Esophagus muscularis mucosa (tissue), 4 donors: ENCODE measurements around the gene GRIN3B. TPM values are rescaled to one million over a fixed set of nuclear protein-coding genes. Genes with fewer than 3 reads are reported as not detected.

ENCODE experiments used
- DNase-seq: peaks from one replicate; pipeline ENCODE4 v3.0.0-alpha.2; 2017; ENCODE audit errors: extremely low spot score
- H3K27ac ChIP-seq, 4 donors: fragments of 200-600 bp; sonication (generic); replicated peaks in 1 of 4; 1 replicate in 3 of 4; 2 replicates in 1 of 4; pipeline ENCODE4 v1.5.1; 2016 to 2019; ENCODE audit warnings: mild to moderate bottlenecking in 1 of 4
- H3K27me3 ChIP-seq, 4 donors: fragments of 200-600 bp; sonication (generic); one replicate each; pipeline versions ENCODE4 v1.5.1 to v1.6.0; 2016 to 2019
- H3K36me3 ChIP-seq, 4 donors: fragments of 200-600 bp; sonication (generic); one replicate each; pipeline ENCODE4 v1.5.1; 2016 to 2019
- H3K4me1 ChIP-seq, 4 donors: fragments of 200-600 bp; sonication (generic); one replicate each; pipeline ENCODE4 v1.5.1; 2016 to 2019
- H3K4me3 ChIP-seq, 4 donors: fragments of 200-600 bp; sonication (generic); 1 replicate in 2 of 4; 2 replicates in 2 of 4; pipeline ENCODE4 v1.5.1; 2016 to 2019; ENCODE audit warnings: mild to moderate bottlenecking in 4 of 4, moderate library complexity in 1 of 4
- H3K9me3 ChIP-seq, 4 donors: fragments of 200-600 bp; sonication (generic); 1 replicate in 3 of 4; 2 replicates in 1 of 4; pipeline ENCODE4 v1.5.1; 2016 to 2019
- EP300 ChIP-seq: sonication (generic); formaldehyde crosslinking; IDR thresholded peaks from one replicate; pipeline ENCODE4 v1.6.1; 2017; ENCODE audit warnings: antibody characterized with exemption
- POLR2A ChIP-seq: fragments of 450-650 bp; IDR thresholded peaks from one replicate; pipeline ENCODE4 v1.6.1; 2017; ENCODE audit warnings: antibody characterized with exemption, moderate library complexity, mild to moderate bottlenecking, low read depth
- POLR2AphosphoS5 ChIP-seq, 2 donors: sonication (generic); formaldehyde crosslinking; IDR thresholded peaks; one replicate each; pipeline ENCODE4 v1.6.1; 2017; ENCODE audit warnings: antibody characterized with exemption in 2 of 2
- WGBS: methylation state at CpG from one replicate; pipeline ENCODE4 v1.1.5; 2018; 5-methylcytosine and 5-hydroxymethylcytosine counted together
- intact Hi-C: fragments of 100-400 bp; cut with DNase I; formaldehyde crosslinking; loops from one replicate; pipeline ENCODE4 v1.15.1; 2023
- total RNA-seq, 4 donors: library from RNA; depleted of rRNA; stranded (reverse); fragments of >200 nt; gene quantifications; one replicate each; pipeline versions ENCODE4 v1.1.0 to v1.2.1, GENCODE V29; 2016
- TF ChIP-seq, protein P1 (sequence below), 3 experiments: fragments of 200-600 bp in 2 of 3; fragments of 450-650 bp in 1 of 3; sonication (generic) in 2 of 3; IDR thresholded peaks; one replicate each; pipeline ENCODE4 v1.5.1; 2017 to 2019; ENCODE audit warnings: antibody characterized with exemption in 3 of 3, mild to moderate bottlenecking in 2 of 3, moderate library complexity in 1 of 3

The GRIN3B gene
- total RNA-seq, 4 donors from 2014 or later: 0.13 to 0.17 TPM; not detected in 2

DNA sequence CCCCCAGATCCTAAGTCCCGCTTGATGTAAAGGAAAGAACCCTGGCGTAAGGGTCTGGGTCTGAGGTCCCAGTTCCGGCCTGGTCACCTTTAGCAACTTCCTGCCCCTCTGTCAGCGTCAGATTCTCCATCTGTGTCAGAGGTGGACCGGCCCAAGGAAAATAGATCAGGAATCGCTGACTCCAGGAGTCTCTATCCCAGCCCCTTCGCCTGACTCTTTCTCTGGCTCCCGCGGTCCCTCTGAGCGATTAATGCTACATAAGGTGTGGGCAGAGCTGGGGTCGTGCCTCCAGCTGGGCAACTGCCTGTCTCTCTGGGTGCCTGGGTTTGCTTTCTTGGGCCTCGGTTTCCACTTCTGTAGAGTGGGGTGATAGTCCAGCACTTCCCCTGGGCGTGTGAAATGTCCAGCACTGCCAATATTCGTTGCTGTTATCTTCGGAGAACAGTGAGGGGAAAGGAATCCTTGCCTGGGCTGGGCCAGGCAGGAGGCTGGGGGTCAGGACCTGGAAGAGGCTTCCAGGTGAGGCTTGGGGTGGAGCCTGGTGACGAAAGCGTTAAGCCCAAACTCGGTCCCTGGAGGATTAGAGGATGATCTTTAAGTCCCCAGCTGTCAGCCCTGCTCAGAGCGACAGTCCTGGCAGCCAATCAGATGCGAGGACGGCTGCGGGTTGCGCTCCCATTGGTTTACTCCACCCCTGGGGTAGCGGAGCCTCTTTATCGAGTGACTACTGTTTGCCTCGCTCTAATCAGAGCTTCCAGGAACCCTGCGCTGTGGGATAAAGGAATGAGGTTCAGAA is 40.5 kb downstream of the GRIN3B start:
- TF ChIP-seq EP300: no peak
- TF ChIP-seq POLR2AphosphoS5 (IDR thresholded peaks at IDR 0.05): peak in 1 of 2 donors; percentile 42
- no peak for TF ChIP-seq POLR2A
- TF ChIP-seq, protein P1, sequence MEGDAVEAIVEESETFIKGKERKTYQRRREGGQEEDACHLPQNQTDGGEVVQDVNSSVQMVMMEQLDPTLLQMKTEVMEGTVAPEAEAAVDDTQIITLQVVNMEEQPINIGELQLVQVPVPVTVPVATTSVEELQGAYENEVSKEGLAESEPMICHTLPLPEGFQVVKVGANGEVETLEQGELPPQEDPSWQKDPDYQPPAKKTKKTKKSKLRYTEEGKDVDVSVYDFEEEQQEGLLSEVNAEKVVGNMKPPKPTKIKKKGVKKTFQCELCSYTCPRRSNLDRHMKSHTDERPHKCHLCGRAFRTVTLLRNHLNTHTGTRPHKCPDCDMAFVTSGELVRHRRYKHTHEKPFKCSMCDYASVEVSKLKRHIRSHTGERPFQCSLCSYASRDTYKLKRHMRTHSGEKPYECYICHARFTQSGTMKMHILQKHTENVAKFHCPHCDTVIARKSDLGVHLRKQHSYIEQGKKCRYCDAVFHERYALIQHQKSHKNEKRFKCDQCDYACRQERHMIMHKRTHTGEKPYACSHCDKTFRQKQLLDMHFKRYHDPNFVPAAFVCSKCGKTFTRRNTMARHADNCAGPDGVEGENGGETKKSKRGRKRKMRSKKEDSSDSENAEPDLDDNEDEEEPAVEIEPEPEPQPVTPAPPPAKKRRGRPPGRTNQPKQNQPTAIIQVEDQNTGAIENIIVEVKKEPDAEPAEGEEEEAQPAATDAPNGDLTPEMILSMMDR (IDR thresholded peaks at IDR 0.05): no peak
- intact Hi-C loops: loop anchor here (5.0 kb wide), 1 partner anchor 52 kb away; no protein-coding TSS in a partner anchor
- H3K9me3 ChIP-seq: no peaks in the 10 kb centered on the region

DNA sequence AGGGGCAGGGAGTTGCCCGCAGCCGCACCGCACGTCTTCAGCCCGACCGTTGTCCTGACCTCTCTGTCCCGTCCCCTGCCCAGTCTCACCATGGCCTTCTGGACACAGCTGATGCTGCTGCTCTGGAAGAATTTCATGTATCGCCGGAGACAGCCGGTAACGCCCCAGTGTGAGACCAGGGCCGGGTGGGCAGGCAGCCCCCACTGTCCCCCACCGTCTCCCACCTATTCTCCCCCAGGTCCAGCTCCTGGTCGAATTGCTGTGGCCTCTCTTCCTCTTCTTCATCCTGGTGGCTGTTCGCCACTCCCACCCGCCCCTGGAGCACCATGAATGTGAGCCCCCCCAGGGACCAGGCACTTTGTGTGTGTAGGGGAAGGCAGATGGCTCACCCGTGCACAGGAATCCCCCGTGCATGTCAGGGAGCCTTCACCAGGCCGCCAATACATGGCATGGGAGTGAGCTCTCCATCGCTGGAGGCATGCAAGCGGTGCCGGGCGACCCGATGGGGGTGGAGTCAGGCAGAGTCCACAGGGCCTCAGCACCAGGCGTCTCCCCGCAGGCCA is 41.1 kb downstream of the GRIN3B start:
- no peaks in the 10 kb centered on the region for H3K9me3 ChIP-seq
- no peak for TF ChIP-seq POLR2AphosphoS5 (IDR thresholded peaks at IDR 0.05)
- TF ChIP-seq EP300: no peak
- TF ChIP-seq, protein P1 (IDR thresholded peaks at IDR 0.05): no peak
- TF ChIP-seq POLR2A: no peak
- peaks cover 12 to 21% (median 17%) of the 10 kb centered on the region in 4 donors for H3K36me3 ChIP-seq
- 49% methylated on average over 19 of the region's 26 CpGs for WGBS
- H3K27me3 ChIP-seq: peaks cover 0 to 11% (median 0%) of the 10 kb centered on the region in 4 donors
- peaks cover 23 to 47% (median 34%) of the 10 kb centered on the region in 4 donors for H3K4me1 ChIP-seq
- H3K27ac ChIP-seq: peak overlapping the region in 2 of 4 donors; percentile 4 to 32
- peak overlapping the region; percentile 56 to 61 (median 58) for H3K4me3 ChIP-seq
- intact Hi-C loops: loop anchor here (5.0 kb wide), 1 partner anchor 51 kb away; no protein-coding TSS in a partner anchor
- no peak for DNase-seq

More for the DNA sequence above, 40.5 kb downstream of the GRIN3B start:
- Histone ChIP-seq H3K27me3 (peaks cover 0 to 11% (median 0%) of the 10 kb centered on the region in 4 donors), H3K27ac (peak overlapping the region; percentile 32 to 71 (median 54)), H3K4me3 (peak overlapping the region; percentile 56 to 61 (median 58)), H3K36me3 (peaks cover 13 to 28% (median 23%) of the 10 kb centered on the region in 4 donors), H3K4me1 (peaks cover 23 to 47% (median 34%) of the 10 kb centered on the region in 4 donors)
- DNase-seq: peak; percentile 95
- 4% methylated on average over 22 of the region's 27 CpGs for WGBS

DNA sequence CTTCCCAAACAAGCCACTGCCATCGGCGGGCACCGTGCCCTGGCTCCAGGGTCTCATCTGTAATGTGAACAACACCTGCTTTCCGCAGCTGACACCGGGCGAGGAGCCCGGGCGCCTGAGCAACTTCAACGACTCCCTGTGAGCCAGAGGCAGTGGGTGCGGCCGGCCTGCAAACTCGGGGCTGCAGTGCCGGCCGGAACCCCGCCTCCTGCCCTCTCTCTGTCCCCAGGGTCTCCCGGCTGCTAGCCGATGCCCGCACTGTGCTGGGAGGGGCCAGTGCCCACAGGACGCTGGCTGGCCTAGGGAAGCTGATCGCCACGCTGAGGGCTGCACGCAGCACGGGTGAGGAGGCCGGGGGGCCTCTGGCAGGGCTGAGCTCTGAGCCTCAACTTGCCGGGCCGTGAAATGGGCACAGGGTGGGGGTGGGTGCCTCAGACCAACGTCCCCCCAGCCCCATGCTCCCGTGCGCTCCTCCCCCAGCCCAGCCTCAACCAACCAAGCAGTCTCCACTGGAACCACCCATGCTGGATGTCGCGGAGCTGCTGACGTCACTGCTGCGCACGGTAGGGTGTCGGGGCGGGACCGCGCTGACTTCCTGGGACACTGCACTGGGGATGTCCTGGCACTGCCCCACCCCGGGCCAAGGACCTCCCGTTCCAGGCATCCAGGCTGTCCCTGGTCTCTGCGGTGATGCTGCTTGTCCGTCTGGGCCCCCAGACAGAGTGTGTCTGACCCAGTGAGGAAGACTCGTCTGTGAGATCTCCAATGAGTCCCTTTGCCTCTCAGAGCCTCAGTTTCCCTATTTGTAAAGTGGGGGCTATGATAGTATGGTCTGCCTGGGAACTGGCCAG is 41.8 kb downstream of the GRIN3B start:
- Histone ChIP-seq H3K4me3 (peak overlapping the region in 2 of 4 donors; percentile 12 to 61), H3K4me1 (peaks cover 23 to 50% (median 34%) of the 10 kb centered on the region in 4 donors), H3K36me3 (peaks cover 5 to 19% (median 11%) of the 10 kb centered on the region in 4 donors), H3K27me3 (peaks cover 0 to 11% (median 0%) of the 10 kb centered on the region in 4 donors), H3K27ac (no peak overlapping the region), H3K9me3 (no peaks in the 10 kb centered on the region)
- TF ChIP-seq, protein P1 (IDR thresholded peaks at IDR 0.05): no peak
- no peak for TF ChIP-seq POLR2AphosphoS5 (IDR thresholded peaks at IDR 0.05)
- no peak for TF ChIP-seq EP300
- no peak for TF ChIP-seq POLR2A
- 70% methylated on average over 26 of the region's 43 CpGs for WGBS
- intact Hi-C loops: loop anchor here (5.0 kb wide), 1 partner anchor 50 kb away; no protein-coding TSS in a partner anchor
- DNase-seq: no peak

DNA sequence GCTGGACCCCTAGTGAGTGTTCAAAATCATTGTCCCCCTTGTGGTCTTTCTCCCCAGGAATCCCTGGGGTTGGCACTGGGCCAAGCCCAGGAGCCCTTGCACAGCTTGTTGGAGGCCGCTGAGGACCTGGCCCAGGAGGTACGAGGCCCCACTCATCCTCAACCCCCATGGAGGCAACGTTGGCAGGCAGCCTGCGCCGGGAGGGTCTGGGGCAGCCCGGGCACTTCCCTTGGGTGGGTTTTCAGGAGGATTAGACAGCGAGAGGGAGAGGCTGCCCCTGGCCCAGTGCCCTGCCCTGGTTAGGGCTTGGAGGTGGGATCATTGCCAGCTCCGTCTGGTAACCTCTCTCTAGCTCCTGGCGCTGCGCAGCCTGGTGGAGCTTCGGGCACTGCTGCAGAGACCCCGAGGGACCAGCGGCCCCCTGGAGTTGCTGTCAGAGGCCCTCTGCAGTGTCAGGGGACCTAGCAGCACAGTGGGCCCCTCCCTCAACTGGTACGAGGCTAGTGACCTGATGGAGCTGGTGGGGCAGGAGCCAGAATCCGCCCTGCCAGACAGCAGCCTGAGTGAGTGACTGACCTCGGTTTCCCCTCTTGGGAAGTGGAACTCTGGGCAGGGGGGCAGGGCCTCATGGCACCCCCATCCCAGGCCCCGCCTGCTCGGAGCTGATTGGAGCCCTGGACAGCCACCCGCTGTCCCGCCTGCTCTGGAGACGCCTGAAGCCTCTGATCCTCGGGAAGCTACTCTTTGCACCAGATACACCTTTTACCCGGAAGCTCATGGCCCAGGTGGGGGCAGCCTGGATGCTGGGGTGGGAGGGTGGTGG is 42.7 kb downstream of the GRIN3B start:
- no peaks in the 10 kb centered on the region for H3K9me3 ChIP-seq
- H3K4me1 ChIP-seq: peaks cover 23 to 51% (median 34%) of the 10 kb centered on the region in 4 donors
- WGBS: 87% methylated on average over 9 of the region's 23 CpGs
- H3K4me3 ChIP-seq: no peak overlapping the region
- peaks cover 0 to 11% (median 0%) of the 10 kb centered on the region in 4 donors for H3K27me3 ChIP-seq
- H3K27ac ChIP-seq: no peak overlapping the region
- no peak for DNase-seq
- intact Hi-C loops: loop anchor here (5.0 kb wide), 1 partner anchor 49 kb away; no protein-coding TSS in a partner anchor
- TF ChIP-seq EP300 (no peak), POLR2A (no peak), POLR2AphosphoS5 (IDR thresholded peaks at IDR 0.05) (no peak)
- TF ChIP-seq, protein P1 (IDR thresholded peaks at IDR 0.05): no peak
- H3K36me3 ChIP-seq: peaks cover 0 to 13% (median 4%) of the 10 kb centered on the region in 4 donors
